Hippocampal formation (tissue), 2 donors: ENCODE measurements around the gene RCOR2.
"Not testable (repeated sequence)": the region's sequence is repeated elsewhere in the genome, so short reads cannot be mapped to it uniquely, and the experiment has no call there.

Experiments
- DNase-seq, 2 donors: peaks; one replicate each; lab custom pipeline; 2025; lab: John Stamatoyannopoulos, UW

Gene RCOR2

DNA sequence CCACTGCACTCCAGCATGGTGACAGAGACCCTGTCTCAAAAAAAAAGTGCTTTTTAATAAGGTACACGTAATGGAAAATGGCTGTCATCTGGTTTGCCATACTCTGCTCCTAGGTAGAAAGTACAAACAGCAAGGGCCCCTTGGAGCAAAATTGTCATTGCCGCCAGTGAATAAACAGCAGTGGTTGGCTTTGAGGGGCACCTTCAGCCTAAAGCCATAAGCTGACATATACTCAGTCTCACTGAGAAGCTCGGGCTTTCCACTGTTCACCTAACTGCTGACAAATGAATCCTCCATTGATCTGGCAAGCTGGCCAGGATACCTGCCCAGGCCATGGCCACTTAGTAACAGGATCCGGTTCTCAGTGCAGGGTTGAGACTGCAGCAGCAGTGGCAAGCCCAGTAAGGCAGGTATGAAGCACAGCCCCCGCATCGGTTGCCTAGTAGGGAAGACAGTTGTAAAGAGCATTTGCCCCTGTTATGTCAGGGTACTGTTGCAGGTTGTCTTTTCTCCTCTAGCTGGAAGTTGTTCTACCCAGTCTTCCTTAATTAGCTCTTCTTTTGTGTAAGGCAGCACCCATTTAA is 39.2 kb downstream of the RCOR2 start:
- no peak for DNase-seq

DNA sequence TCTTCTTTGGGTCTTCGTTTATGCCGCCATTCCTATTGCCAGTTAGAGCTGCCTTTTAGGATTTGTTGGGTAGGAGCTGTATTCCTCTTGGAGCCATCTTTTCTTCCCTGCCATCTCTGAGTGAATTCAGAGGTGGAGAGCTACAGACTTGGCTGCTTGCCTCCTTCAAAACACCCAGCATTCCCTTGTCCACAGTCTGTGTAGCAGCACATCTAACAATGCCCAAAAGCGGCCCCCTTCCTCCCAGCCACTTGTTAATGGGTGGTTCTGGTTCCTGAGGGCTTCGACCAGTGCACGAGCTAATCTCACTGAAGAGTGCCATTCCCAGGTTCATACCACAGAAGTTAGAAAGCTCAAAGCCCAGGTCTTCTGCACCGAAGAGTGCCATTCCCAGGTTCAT is 40.3 kb downstream of the RCOR2 start:
- no peak for DNase-seq

DNA sequence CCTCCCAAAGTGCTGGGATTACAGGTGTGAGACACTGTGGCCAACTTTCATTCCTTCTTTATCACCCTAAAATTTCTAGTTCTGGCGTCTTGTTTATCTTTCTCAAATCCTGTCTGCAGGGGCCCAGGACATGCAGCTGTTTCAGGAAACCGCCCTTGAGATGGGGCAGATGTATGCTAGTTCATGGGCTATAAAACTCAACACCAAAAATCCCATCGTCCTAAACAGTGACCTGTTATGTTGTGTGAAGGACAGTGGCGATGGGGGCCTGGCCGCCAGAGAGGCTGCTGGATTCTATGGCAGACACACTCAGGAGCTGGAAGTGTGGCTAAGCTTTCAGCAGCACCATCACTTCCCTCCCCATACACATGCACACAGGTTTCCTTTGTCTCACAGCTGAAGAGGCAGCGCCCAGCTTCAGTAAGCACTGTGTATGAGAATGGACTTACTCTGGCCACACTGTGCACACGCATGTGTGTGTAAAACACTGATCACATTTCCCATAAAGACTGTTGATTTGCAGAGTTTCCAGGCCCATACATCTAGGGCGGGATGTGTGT is 41.4 kb downstream of the RCOR2 start:
- no peak for DNase-seq

DNA sequence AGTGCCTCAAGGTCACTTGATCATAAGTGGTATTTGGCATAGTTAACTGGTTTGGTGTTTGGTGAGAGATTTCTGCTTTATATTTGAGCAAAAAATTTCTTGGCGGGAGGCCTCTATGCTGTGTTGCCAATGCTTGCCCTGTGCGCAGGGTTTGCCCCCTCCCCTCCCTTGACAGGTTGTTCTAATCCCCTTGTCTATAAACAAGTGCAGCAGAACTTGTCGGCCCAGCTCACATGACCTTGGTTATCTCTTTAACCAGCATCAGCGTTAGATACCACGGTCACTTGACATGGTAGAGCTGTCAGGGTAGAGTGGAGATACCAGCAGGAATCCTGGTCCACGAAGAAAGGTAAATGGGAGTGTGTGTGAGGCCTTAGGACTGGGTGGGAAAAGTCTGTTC is 42.5 kb downstream of the RCOR2 start:
- DNase-seq, result no peak

DNA sequence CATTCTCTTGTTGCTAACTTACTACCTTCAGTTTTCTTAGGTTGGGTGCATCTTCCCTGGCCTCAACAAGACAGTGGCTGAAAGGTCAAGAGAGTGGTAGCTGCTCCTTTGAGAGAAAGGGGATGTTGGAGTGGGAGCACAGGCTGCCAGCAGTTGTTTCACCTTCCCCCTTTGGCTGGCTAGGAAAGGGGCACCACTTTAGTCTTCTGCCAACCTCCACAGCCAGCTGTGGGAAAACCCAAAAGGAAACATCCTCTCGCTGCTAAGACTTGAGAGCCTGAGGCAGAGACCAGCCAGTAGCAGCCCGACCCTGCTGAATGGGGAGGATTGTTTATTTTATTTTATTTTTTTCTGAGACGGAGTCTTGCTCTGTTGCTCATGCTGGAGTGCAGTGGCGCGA is 43.7 kb downstream of the RCOR2 start:
- DNase-seq, result no peak

DNA sequence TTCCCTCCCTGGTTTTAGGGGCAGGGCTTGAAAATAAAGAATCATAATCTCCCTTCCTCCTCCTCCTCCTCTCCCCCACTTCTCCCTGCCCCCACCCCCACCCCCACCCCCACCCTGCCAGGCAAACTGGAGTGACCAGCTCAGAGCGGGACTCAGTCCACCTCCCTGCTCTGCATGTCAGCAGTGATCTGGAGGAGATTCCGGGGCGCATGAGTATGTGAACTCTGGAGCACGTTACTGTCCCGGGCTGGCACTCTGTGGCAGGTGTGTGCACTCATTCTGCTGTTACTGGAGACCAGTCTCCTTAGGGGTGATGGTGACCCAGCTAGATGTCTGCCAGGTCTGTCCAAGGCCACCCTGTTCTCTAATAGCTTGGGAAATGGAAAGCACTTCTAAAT is 44.2 kb downstream of the RCOR2 start:
- DNase-seq, result no peak

DNA sequence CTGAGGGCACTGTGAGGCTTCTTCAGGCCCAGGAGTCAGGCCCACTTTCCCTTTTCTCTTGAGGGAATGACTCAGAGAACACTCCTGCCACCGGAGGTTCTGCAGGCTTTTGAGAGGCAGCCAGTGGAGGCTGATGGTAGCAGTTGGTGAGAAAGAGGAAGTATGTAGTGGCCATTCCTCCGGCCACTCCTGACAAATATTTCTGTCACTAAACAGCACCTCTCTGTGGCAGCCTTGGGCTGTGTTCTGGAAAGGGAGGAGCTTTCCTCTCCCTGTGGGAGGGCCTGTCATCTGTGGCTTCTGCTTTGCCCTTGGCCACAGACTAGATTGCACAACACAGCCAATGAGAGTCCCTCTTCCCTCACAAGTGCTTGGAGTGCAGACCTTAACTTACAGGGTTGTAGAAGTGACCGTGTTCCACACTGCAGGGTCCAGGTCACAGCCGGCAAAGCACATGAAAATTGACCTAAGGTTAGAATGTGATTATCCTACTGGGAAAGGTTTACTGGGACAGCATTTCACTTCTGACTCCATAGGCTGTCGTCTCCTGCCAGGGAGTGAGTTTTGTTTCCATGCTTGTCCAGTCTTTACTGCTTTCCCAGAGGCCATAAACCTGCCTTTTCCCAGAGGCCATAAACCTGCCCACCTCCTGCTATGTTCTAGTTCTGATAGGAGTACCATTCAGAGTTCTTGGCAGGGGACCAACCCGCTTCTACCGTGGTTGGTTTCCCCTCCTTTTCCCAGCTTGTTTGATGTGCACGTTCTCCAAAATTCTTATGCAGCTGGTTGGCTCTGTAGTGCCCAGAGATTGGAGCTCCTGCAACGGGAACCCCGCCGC is 44.8 kb downstream of the RCOR2 start:
- peak; percentile 77 to 85 for DNase-seq

DNA sequence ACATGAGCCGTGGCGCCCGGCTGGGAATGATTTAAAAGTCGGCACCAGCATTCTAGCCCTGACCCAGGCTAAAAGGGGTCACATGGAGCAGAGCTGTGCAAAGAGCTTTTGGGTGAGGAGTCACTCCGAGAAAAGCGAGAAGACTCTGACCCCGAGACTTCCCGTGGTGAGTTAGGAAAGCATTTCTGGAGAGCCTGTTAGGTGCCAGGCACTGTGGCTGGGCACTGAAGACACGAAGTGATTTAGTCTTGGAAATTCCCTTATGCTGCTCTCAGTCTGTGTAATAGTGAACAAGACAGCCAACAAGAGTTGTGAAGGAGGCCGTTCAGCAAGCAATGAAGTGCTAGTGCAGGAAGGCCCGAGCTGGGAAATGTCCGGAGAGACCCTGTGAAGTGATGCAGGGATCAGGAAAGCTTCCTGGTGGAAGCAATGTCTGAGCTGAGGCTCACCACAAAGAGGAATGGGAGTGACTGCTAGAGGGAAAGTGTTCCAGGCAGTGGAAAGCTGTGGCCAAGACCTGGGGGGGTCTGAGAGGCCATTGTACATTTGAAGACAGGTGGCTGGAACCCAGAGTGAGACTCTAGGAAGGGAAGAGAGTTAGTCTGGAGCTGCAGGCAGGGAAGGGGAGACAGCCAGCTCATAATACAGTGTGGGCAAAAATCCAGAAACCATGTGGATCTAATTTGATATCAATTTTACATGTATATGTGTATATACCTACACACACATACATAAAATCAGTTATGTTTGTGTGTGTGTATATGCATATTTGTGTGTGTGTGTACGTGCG is 46.4 kb downstream of the RCOR2 start:
- no peak for DNase-seq

DNA sequence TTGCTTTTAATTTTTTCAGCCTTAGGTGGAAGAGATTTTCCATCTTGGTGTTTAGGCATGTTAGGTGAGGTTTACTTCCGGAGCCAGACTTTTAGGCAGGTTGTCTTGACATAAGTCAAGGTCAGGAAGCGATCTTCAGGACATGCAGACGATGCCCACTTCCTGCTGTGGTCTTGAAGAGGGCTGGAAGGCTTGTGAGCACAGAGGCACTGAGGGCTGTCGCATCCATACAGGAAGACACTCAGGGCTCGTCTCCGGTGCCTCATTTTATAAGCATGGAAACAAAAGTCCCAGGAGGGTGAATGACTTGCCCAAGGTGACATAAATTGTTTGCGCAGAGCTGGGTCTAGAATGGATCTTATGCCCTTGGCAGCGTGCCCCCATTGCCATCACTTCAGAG is 47.3 kb downstream of the RCOR2 start:
- no peak for DNase-seq

DNA sequence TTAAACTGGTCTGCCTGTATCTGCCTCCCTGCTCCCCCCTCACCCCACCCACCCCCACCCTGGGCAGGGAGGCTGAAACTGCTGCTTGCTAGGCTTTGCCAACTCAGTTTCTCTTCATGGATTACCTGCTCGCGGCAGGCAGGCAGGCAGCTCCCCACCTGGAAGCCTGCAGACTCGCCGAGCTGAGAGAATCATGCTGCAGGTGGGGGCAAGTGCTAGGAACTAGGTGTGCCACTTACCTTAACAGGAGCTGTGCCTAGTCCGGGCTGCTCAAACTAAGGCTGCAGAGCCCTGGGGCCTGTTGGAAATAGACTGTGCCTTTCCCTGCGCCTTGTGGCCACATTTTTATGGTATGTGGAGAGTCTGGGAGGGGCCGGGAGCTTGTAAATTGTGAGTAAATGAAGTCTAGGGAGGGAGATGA is 47.8 kb downstream of the RCOR2 start:
- DNase-seq, result no peak

DNA sequence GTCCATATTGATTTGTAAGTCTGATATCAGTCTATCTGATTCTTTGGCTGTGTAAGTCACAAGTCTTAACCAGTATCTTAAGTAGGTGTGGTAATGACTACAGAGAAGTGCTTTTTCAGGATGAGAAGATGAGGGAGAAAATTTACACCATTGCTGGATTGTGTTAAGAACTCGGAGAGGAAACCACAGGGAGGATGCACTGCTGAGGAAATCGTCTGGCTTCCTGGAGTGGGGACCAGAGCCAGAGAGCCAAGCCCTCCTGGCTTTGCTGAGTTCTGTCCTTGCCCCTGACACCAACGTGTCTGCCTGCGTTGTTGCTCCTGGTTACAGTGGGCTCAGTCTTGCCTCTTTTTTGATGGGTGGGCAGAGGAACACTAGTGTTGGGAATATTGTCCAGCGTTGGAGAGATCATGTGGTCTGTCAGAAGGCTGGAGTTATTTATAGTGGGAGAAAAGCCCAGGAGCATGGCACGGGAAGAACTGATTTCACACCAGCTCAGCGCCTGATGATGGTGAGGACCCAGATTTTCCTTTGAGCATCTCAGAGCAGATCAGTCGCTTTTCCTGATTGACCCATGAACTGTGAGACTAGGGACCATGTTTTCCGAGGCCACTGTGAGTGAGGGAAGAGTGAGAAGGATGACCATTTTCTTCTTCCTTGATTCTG is 48.4 kb downstream of the RCOR2 start:
- no peak for DNase-seq

DNA sequence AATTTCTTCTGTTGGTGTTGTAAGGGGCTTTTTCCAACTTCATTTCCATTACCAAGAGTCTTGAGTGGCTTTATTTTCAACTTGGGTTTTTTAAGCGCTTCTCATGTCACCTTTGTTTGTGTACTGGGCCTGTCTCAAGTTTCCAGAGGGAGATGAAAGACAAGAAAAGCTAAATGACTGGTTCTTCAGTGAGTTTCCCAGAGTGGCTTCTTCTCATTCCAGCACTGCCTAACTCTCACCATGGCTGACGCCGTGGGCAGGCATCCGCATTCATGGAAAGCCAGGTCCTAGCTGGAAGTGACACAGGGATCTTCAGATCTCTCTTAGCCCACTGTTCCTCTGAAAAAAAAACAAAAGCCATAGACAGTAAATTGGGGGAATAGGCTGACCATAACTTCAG is 49.5 kb downstream of the RCOR2 start:
- DNase-seq, result no peak

DNA sequence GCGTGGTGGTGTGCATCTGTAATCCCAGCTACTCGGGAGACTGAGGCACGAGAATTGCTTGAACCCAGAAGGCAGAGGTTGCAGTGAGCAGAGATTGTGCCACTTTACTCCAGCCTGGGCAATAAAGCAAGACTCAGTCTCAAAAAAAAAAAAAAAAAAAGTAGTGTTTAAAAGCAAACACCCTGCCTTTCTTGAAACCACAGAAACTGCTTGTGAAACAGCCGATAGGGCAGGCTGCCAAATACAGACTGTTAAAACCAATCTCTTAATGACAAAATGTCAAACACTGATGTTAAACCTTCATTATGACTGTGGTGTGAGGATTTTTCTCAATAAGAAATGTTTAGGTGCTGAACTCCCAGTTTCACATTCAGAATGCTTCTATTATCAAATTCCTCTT is 50.8 kb downstream of the RCOR2 start:
- no peak for DNase-seq

DNA sequence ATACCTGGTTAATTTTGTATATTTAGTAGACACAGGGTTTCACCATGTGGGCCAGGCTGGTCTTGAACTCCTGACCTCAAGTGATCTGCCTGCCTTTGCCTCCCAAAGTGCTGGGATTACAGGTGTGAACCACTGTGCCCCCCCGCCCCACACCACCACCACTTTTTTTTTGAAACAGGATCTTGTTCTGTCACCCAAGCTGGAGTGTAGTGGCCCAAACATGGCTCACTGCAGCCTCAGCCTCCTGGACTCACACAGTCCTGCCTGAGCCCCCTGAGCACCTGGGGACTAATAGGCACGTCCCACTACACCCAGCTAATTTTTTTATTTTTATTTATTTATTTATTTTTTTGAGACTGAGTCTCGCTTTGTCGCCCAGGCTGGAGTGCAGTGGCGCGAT is 53.3 kb downstream of the RCOR2 start:
- DNase-seq, result not testable (repeated sequence)

DNA sequence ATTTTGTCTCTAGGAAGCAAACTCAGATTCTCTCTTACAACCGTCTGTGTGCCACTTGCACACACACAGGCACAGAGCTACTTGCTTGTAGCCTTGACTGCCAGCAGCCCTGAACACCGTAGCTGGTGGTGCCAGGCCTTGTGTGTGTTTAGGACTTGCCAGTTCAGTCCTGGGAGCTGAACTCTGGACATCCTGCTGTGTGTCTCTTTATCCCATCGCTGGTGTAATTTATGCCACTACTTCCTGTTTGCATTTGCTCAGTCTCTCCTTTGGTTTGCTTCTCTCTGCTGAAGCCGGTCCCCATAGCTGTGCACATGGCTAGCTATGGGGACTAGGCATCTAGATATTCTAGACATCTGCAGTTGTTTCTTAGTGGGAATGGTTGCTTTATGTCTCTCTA is 54.0 kb downstream of the RCOR2 start:
- no peak for DNase-seq
